GM18499 (cell line): Measurements from ENCODE around the gene TMEM14A.
"Not testable (repeated sequence)": the region's sequence is repeated elsewhere in the genome, so short reads cannot be mapped to it uniquely, and the experiment has no call there.

Experiments used
- ATAC-seq: cut with Tn5 transposase; IDR thresholded peaks from one replicate; pipeline ENCODE4 v1.9.1; 2021; ENCODE audit warnings: moderate number of reproducible peaks; ENCODE audit not compliant: insufficient read depth, unreplicated experiment

TMEM14A gene

DNA sequence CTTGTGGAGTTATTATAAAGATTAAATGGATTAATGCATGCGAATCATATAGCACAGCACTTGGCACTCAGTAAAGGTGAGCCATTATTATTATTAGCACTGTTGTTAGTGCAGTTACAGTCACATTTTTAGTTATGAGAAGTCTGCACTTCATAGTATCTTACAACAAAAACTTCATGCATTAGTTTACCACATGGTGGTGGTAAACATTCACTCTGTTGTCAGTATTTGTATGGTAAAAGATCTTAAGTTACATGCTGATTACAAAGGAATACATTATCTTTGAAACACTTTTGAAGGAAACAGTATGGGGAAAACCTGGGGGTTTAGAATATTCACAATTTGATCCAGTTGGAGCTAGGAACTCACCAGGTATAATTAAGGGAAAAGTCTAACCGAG is 20.8 kb downstream of the TMEM14A start:
- ATAC-seq = no peak

- ATAC-seq = no peak
These were observed 22.9 kb downstream of the TMEM14A start for GRCh38 chr6:52693773-52694172.

DNA sequence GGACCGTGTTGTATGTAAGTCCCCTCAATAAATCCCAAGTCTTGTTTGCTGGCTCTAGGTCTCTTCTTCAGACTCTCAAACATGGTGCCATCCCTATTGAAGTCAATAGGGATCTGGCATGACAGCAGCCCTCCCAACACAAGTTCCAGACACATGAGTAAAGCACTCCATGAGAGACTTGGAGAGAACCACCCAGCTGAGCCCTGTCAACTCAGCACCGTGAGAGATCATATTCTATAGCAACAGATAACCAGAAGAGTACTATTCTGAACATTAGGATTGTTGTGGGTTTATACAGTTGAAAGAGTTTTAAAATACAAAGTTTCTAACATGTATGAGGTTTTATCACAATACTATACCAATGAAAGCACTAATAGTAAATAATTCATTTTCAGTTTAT is 23.5 kb downstream of the TMEM14A start:
- ATAC-seq = no peak

- ATAC-seq = no peak
These were observed 25.5 kb downstream of the TMEM14A start for GRCh38 chr6:52696418-52696817.

DNA sequence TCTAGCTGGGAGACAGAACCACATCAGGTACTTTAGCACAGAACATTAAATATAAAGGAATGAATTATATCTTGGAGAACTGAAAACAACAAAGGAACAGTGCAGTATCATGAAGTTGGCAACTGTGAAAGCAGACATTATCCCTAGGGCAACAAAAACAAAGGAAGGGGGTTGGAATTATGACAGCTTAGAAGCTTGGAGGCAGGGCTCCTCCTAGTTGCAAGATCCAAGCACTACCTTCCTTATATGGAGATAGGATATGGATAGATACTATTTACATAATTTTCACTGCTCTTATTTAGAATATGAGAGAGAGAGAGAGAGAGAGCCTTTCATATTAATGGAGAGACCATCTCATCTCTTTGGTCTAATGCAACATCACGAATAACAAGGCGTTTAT is 27.0 kb downstream of the TMEM14A start:
- no peak for ATAC-seq

DNA sequence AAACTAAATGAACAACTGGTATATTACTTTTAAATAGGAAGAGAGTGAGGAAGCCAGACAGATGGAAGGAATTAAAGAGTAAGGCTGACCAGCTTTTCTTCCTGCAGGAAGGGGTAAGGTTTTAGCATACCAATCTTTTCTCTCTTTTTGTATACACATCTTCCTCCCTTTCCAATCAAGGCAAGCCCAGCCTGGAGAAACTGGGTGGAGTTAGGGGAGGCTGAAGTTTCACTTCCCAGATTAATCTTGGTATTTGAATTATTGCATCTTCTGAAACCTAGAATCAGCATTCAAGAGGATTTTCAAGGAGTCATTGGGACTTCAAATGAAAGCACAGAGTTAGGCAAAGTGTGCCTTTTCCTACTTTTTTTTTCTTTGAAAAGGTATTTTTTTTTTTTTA is 33.1 kb downstream of the TMEM14A start:
- ATAC-seq = no peak

- not testable (repeated sequence) for ATAC-seq
These were observed 34.0 kb downstream of the TMEM14A start for GRCh38 chr6:52704781-52705502.

DNA sequence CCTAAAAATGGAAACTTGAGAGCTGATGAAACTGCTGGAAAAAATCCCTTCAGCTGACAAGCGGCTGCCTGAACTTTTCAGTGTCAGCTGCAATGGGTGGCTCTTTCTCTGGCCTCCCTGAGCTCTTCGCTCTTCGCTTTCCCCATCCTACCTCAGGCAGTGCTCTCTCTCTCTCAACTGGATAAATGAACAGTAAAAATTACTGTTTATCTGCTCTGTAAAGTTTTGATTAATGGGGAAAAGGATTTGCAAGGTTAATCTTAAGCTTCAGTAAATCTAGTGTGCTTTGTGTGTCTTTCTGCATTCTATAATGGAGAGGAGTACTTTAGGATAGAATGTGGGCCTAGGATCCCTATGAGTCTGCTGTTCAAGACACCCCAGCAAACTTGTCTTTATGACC is 35.1 kb downstream of the TMEM14A start:
- no peak for ATAC-seq

DNA sequence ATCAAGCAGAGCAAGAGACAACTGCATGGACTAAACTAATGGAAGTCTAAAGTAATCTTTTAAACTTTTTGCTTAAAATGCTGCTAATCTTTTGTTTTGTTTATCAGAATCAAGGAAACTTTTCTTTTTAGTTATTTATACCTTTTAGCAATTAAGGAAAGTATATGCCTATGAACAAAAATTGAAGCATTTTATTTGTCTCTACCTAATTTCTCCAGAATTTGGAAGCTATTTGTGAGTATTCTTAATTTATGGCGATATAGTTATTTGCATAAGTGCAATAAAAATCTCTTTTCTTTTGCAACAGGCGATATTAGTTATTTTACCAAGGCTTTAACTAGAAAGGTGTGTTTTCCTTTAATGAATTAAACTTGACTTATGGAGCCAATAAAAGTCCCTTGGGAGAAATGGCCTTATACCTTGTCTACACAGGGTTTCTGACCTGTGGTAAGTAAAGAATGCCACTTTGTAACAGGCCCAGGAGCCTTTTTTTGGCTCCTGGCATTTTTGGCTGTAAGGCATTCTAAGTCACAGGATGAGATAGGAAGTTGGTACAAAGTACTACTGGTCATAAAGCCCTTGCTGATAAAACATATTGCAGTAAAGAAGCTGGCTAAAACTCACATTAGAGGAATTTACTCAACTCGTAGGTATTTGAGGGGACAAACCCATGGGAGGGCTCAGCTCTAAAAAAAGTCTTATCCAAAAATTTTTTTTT is 37.2 kb downstream of the TMEM14A start:
- no peak for ATAC-seq

- no peak for ATAC-seq
These were observed 41.2 kb downstream of the TMEM14A start for GRCh38 chr6:52712136-52712535.

- not testable (repeated sequence) for ATAC-seq
These were observed 43.8 kb downstream of the TMEM14A start for GRCh38 chr6:52714761-52715160.

GRCh38 chr6:52718550-52718949 is 47.6 kb downstream of the TMEM14A start:
- no peak for ATAC-seq

DNA sequence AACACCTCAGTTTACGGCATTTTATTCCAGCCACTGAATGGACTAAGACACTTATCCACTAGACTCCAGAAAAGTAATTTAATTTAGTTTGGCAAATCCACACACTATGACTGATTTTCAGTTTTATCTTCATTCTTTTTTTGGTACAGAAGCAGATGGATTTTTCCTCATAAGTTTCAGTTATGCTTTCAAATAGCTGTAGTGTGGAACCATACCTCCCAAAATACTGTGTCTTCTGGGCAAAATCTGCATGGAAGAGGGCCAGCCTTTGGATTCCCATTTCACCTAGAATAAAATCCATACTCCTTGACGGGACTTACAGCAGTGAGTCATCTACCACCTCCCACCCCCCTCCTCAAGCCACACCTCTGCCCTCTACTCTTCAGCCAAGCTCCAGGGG is 49.4 kb downstream of the TMEM14A start:
- no peak for ATAC-seq

GRCh38 chr6:52724042-52724405 is 53.1 kb downstream of the TMEM14A start:
- no peak for ATAC-seq

DNA sequence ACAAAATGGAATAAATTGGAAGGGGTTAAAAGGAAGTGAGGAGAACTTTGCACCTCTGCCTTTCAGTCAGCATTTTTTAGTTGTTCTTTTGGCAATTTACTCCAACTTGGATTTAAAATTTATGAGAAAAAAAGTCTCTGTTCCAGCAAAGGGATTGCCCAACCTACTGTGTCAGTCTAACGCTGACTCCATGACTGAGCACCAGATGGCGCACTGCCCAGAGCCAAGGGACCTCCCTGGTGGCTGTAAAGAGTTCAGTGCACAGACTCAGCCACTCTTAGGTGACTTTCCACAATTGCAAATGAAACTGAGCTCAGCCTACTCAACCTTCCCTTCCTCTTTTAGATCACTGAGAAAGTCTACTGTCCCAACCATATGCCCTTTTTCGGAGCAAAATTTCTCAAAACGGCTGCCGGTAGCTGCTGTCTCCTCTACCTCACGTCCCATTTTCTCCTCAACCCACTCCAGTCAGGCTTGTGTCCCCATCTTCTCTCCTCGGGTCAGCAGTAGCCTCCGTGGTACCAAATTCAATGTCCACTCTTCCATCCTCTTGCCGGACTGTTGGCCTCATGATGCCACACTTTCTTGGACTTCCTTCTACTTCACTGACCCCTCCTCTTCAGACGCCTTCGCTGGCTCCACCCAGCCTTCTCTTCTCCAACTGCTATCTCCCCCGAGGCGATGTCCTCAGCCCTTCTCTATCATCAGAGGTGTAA is 53.7 kb downstream of the TMEM14A start:
- peak; percentile 99 for ATAC-seq

- no peak for ATAC-seq
These were observed 54.2 kb downstream of the TMEM14A start for GRCh38 chr6:52725143-52725534.

DNA sequence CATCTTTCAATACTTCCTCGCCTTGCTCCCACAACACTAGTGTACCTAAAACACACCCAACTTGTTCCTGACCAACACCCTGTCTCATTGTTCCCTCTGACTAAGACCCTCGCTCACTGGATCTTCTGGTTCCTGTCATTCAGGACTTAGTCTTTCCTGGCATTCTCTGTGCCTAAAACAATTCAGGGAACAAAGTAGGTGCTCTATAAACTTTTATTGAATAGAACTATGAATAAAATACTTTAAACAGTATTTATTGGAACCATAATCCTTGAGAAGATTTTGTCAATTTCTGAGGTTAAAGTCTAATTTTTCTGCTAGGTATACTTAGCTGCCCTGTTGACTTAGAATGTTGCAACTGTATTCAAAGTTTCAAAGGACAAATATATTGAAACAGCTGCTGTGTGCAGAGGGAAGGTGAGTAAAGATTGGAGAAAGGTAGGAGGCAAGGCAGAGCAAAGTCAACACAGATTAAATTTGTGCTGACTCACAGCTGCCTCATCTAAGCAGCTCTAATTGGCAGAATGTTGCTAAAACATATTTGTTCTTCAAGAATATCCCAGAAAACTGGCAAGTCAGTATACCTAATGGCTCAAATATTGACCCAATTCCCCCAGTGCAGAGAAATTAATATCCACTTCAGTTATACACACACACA is 54.8 kb downstream of the TMEM14A start:
- no peak for ATAC-seq

DNA sequence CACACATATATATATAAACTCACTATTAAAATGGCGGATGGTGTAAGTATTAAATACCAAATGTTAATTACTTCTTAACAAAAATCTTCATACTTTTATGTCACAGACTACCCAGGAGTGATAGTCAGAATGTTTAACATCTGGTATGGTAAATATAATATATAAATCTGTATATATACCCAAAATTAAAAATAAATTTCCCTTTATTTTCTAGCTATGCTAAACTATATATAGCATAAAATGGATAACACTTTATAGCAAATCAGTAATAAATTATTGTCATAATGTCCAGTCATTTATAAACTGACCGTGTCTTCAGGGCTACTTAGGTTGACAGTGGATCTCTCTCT is 55.3 kb downstream of the TMEM14A start:
- no peak for ATAC-seq

DNA sequence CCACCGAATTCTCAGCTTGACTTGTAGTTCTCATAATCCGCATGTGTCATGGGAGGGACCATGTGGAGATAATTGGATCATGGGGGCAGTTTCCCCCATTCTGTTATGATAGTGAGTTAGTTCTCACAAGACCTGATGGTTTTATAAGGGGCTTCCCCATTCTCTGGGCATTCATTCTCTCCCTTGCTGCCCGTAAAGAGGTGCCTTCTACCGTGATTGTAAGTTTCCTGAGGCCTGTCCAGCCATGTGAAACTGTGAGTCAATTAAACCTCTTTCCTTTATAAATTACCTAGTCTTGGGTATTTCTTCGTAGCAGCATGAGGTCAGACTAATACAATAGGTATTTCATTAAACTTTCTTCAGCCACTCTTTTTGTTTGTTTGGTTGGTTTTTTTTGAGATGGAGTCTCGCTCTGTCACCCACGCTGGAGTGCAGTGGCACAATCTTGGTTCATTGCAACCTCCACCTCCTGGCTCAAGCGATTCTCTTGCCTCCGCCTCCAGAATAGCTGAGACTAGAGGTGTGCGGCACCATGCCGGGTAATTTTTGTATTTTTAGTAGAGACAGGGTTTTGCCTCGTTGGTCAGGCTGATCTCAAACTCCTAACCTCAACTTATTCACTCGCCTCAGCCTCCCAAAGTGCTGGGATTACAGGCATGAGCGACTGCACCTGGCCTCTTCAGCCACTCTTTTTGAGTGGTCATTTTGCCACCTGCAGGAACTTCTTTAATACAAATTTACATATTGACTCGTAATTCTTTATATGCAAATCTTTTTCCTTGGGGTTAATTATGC is 56.0 kb downstream of the TMEM14A start:
- ATAC-seq = no peak

GRCh38 chr6:52727908-52728307 is 57.0 kb downstream of the TMEM14A start:
- ATAC-seq = no peak
